Measurements from ENCODE around the gene P4HA1. TPM values are rescaled to one million over a fixed set of nuclear protein-coding genes. Genes with fewer than 3 reads are reported as not detected.
A peak's percentile ranks its signal among the peaks of the same experiment; 100 is the strongest.
"Not testable (repeated sequence)": the region's sequence is repeated elsewhere in the genome, so short reads cannot be mapped to it uniquely, and the experiment has no call there.

The P4HA1 gene
- total RNA-seq, 1 experiment from 2014 or later, result 206 TPM

DNA sequence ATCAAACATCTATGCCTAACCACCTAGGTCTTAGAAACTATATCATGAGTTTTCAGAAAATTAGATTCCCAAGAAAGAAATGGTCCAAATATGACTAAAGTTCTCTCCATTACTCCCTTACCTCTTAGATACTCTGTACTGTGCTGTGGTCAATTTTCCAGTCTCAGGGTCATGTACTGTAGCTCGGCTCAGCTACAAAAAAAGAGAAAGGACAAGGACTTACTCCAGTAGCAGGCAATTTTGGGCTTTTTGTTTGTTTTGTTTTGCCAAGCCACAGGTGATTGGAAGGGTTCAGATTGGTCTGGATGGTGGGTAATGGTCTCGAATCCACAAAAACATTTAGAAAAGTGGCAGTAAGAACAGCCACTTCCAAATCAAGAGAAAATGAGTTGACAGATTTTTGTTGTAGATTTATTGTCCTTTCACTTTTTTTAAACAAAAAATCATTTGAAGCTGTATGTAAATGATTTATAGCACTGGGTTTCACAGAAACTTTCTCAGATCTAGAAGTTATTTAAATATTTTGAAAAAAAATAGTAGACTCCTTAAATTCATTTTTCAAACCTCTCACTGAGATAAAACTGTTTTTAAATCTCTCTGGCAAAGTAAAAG, 52.8 kb downstream of the P4HA1 start:
- peak; percentile 25 for DNase-seq (ENCODE audit: low read depth)

DNA sequence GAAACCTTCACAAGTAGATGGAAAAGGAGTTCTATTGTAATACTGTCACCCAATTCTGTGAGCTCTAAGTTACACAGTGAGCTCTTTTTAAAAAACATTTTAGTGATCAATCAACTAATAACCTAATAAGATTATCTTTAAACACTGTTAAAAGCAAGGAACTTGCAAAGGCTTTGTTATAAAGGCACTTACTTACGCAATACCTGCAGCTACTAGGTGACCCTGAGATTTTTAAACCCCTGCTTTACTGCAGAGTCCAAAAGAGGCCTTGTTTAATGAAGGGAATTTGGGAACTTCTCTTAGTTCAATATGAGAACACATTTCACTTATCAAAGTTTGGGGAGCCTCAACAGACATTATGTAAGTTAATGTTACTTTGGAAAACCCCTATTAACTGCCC, 53.3 kb downstream of the P4HA1 start:
- DNase-seq (ENCODE audit: low read depth), result no peak

DNA sequence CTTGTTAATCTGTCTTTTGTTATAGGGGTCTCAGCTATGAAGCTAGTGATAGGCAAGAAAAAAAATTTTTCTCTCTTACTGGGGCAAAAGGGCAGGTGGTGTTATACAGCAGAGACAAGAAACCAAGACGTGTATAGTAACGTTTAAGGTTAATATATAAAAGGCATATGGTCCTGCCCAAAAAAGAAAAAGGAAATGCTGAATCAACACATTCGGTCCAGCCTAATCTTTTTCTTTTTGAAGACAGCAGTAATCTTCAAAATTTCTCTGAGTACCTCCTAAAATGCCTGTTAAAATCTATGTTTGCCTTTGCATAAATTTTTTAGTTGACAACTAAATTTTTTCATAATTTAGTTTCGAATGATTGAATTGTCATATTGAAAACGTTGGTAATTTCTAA, 54.5 kb downstream of the P4HA1 start:
- no peak for DNase-seq (ENCODE audit: low read depth)

GRCh38 chr10:73039635-73040034, 57.0 kb downstream of the P4HA1 start:
- DNase-seq (ENCODE audit: low read depth), result peak; percentile 5

DNA sequence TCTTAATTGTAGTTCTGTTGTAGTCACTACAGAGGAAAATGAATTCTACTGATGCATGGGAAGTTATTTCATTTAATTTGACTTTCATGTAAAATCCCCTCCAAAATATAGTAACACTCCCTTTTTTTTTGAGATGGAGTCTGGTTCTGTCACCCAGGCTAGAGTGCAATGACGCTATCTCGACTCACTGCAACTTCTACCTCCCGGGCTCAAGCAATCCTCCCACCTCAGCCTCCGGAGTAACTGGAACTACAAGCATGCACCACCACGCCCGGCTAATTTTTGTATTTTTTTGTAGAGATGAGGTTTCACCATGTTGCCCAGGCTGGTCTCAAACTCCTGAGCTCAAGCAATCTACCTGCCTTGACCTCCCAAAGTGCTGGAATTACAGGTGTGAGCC, 60.4 kb downstream of the P4HA1 start:
- not testable (repeated sequence) for DNase-seq (ENCODE audit: low read depth)

GRCh38 chr10:73032536-73032935, 64.1 kb downstream of the P4HA1 start:
- DNase-seq (ENCODE audit: low read depth), result no peak

DNA sequence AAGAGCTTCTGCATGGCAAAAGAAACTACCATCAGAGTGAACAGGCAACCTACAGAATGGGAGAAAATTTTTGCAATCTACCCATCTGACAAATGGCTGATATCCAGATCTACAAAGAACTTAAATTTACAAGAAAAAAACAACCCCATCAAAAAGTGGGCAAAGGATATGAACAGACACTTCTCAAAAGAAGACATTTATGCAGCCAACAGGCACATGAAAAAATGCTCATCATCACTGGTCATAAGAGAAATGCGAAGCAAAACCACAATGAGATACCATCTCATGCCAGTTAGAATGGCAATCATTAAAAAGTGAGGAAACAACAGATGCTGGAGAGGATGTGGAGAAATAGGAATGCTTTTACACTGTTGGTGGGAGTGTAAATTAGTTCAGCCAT, 70.0 kb downstream of the P4HA1 start:
- DNase-seq (ENCODE audit: low read depth), result not testable (repeated sequence)

DNA sequence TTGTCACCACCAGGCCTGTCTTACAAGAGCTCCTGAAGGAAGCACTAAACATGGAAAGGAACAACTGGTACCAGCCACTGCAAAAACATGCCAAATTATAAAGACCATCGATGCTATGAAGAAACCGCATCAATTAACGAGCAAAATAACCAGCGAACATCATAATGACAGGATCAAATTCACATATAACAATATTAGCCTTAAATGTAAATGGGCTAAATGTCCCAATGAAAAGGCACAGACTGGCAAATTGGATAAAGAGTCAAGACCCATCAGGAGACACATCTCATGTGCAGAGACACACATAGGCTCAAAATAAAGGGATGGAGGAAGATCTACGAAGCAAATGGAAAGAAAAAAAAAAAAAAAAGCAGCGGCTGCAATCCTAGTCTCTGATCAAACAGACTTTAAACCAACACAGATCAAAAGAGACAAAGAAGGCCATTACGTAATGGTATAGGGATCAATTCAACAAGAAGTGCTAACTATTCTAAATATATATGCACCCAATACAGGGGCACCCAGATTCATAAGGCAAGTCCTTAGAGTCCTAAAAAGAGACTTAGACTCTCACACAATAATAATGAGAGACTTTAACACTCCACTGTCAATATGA, 73.1 kb downstream of the P4HA1 start:
- not testable (repeated sequence) for DNase-seq (ENCODE audit: low read depth)

GRCh38 chr10:73022961-73023360, 73.7 kb downstream of the P4HA1 start:
- not testable (repeated sequence) for DNase-seq (ENCODE audit: low read depth)

DNA sequence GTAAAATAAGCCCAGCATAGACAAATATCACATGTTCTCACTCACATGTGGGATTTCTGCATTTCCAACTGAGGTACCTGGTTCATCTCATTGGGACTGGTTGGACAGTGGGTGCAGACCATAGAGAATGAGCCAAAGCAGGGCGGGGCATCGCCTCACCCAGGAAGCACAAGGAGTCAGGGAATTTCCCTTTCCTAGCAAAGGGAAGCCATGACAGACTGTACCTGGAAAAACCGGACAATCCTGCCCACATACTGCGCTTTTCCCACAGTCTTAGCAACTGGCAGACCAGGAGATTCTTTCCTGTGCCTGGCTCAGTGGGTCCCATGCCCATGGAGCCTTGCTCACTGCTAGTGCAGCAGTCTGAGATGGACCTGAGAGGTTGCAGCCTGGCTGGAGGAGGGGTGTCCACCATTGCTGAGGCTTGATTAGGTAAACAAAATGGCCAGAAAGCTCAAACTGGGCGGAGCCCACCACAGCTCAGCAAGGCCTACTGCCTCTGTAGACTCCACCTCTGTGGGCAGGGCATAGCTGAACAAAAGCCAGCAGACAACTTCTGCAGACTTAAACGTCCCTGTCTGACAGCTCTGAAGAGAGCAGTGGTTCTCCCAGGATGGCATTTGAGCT, 75.0 kb downstream of the P4HA1 start:
- not testable (repeated sequence) for DNase-seq (ENCODE audit: low read depth)

DNA sequence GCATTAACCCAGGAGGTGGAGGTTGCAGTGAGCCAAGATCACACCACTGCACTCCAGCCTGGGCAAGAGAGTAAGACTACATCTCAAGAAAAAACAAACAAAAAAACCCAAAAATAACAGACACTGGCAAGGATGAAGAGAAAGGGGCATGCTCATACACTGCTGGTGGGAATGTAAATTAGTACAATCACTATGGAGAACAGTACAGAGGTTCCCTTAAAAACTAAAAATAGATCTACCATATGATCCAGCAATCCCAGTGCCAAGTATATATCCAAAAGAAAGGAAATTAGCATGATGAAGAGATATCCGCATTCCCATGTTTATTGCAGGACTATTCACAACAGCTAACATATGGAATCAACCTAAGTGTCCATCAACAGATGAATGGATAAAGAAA, 75.6 kb downstream of the P4HA1 start:
- no peak for DNase-seq (ENCODE audit: low read depth)

GRCh38 chr10:73019100-73019499, 77.6 kb downstream of the P4HA1 start:
- no peak for DNase-seq (ENCODE audit: low read depth)

DNA sequence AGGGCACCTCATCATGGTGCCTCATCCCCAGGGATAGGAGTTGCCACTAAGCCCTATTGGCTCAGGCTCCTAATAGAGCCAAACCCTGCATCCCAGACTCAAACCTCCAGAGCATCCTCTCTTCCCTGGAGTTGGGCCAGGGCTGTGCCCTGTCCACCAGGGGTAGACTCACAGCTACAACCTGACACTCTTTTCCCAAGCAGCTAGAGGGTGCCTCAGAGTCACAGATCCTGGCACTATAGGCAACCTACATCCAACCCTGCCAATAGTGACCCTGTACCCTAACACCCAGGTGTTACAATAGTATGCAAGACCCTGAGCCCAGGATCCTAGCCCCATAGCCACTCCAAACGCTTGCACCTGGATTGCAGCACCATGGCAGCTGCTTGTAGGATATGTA, 78.0 kb downstream of the P4HA1 start:
- DNase-seq (ENCODE audit: low read depth), result no peak

GRCh38 chr10:73017955-73018480, 78.6 kb downstream of the P4HA1 start:
- DNase-seq (ENCODE audit: low read depth), result no peak

DNA sequence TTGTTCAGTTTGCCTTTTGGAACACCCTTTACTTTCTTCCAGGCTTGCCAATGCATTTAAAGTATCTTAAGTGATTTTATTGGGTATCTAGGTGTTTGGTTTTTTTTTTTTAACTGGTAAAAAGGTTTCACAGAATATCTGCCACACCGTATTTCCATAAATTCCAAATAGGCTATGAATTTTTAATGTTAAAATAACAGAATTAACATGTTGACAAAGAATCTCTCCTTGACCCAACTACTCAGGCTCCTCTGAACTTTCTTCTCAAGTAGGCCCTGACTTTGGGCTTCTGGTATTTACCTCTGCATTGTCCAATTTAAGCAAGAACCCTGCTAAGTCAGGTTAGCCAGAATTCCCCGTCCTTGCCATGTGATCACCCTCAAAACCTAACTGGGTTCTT, 80.9 kb downstream of the P4HA1 start:
- no peak for DNase-seq (ENCODE audit: low read depth)

- no peak for DNase-seq (ENCODE audit: low read depth)
Measured at GRCh38 chr10:73003822-73004221, 92.8 kb downstream of the P4HA1 start.

GRCh38 chr10:73000973-73001372, 95.7 kb downstream of the P4HA1 start:
- no peak for DNase-seq (ENCODE audit: low read depth)

GRCh38 chr10:72997099-72997498, 99.6 kb downstream of the P4HA1 start:
- DNase-seq (ENCODE audit: low read depth), result no peak

DNA sequence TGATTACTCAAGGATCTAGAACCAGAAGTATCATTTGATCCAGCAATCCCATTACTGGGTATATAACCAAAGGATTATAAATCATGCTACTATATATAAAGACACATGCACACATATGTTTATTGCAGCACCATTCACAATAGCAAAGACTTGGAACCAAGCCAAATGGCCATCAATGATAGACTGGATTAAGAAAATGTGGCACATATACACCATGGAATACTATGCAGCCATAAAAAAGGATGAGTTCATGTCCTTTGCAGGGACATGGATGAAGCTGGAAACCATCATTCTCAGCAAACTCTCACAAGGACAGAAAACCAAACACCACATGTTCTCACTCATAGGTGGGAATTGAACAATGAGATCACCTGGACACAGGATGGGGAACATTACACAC, 101.2 kb downstream of the P4HA1 start:
- not testable (repeated sequence) for DNase-seq (ENCODE audit: low read depth)

- DNase-seq (ENCODE audit: low read depth), result not testable (repeated sequence)
Measured at GRCh38 chr10:72989771-72990170, 106.9 kb downstream of the P4HA1 start.

DNA sequence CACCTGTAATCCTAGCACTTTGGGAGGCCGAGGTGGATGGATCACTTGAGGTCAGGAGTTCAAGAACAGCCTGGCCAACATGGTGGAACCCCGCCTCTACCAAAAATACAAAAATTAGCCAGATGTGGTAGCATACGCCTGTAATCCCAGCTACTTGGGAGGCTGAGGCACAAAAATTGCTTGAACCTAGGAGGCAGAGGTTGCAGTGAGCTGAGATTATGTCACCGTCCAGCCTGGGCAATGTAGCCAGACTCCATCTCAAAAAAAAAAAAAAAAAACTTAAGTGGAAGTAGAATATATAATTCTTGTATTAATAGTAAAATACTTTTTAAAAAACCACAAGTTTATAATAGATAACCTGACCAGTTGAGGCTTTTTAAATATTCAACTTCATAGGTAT, 112.0 kb downstream of the P4HA1 start:
- DNase-seq (ENCODE audit: low read depth), result not testable (repeated sequence)

- peak; percentile 12 for DNase-seq (ENCODE audit: low read depth)
Measured at GRCh38 chr10:72981882-72982529, 114.7 kb downstream of the P4HA1 start.
